GM18508 (cell line): ENCODE results near the gene ZNF787.
"Not testable (repeated sequence)": the region's sequence is repeated elsewhere in the genome, so short reads cannot be mapped to it uniquely, and the experiment has no call there.

Experiments
- ATAC-seq: cut with Tn5 transposase; IDR thresholded peaks from one replicate; pipeline ENCODE4 v1.9.1; 2021; ENCODE audit warnings: moderate number of reproducible peaks; ENCODE audit not compliant: insufficient read depth, unreplicated experiment

The ZNF787 gene

GRCh38 chr19:56107626-56108351, 13.3 kb downstream of the ZNF787 start:
- ATAC-seq: no peak

GRCh38 chr19:56106993-56107392, 14.1 kb downstream of the ZNF787 start:
- no peak for ATAC-seq

GRCh38 chr19:56106397-56106849, 14.7 kb downstream of the ZNF787 start:
- ATAC-seq: no peak

GRCh38 chr19:56105831-56106396, 15.2 kb downstream of the ZNF787 start:
- not testable (repeated sequence) for ATAC-seq

- ATAC-seq: no peak
Measured at GRCh38 chr19:56105090-56105701, 15.9 kb downstream of the ZNF787 start.

GRCh38 chr19:56104423-56104822, 16.7 kb downstream of the ZNF787 start:
- ATAC-seq: no peak

- ATAC-seq: no peak
Measured at GRCh38 chr19:56103027-56103614, 18.0 kb downstream of the ZNF787 start.

GRCh38 chr19:56101746-56102535, 19.2 kb downstream of the ZNF787 start:
- no peak for ATAC-seq

- no peak for ATAC-seq
Measured at GRCh38 chr19:56101095-56101494, 20.0 kb downstream of the ZNF787 start.

GRCh38 chr19:56099638-56100539, 21.2 kb downstream of the ZNF787 start:
- ATAC-seq: no peak

GRCh38 chr19:56098731-56099568, 22.1 kb downstream of the ZNF787 start:
- no peak for ATAC-seq

- ATAC-seq: not testable (repeated sequence)
Measured at GRCh38 chr19:56098237-56098636, 22.9 kb downstream of the ZNF787 start.

GRCh38 chr19:56097776-56098175, 23.3 kb downstream of the ZNF787 start:
- no peak for ATAC-seq

GRCh38 chr19:56097306-56097705, 23.8 kb downstream of the ZNF787 start:
- ATAC-seq: no peak

GRCh38 chr19:56096665-56097064, 24.4 kb downstream of the ZNF787 start:
- ATAC-seq: no peak

- ATAC-seq: no peak
Measured at GRCh38 chr19:56094449-56094848, 26.6 kb downstream of the ZNF787 start.

- ATAC-seq: no peak
Measured at GRCh38 chr19:56092685-56093631, 28.1 kb downstream of the ZNF787 start.
